Smooth muscle cell (in vitro differentiated cells): Measurements from ENCODE around the gene GDPGP1. TPM values are rescaled to one million over a fixed set of nuclear protein-coding genes. Genes with fewer than 3 reads are reported as not detected.
A peak's percentile ranks its signal among the peaks of the same experiment; 100 is the strongest.
"Not testable (repeated sequence)": the region's sequence is repeated elsewhere in the genome, so short reads cannot be mapped to it uniquely, and the experiment has no call there.

Experiments
- DNase-seq: peaks from one replicate; lab custom pipeline; 2025; ENCODE audit not compliant: unreplicated experiment; lab: John Stamatoyannopoulos, UW
- H2AFZ ChIP-seq: fragments of 200-600 bp; sonication (generic); 2 replicates; pipeline ENCODE4 v1.6.0; 2016; ENCODE audit warnings: antibody characterized with exemption, low read depth, mild to moderate bottlenecking
- H3F3A ChIP-seq: fragments of 200-600 bp; sonication (generic); 2 replicates; pipeline ENCODE4 v1.6.0; 2017; ENCODE audit warnings: antibody characterized with exemption, low read depth
- H3K27ac ChIP-seq: fragments of 200-600 bp; sonication (generic); 2 replicates; pipeline ENCODE4 v1.5.1; 2016; ENCODE audit warnings: low read depth, mild to moderate bottlenecking
- H3K27me3 ChIP-seq: fragments of 200-600 bp; sonication (generic); 2 replicates; pipeline ENCODE4 v1.6.1; 2016; ENCODE audit warnings: low read depth, mild to moderate bottlenecking
- H3K36me3 ChIP-seq: fragments of 200-600 bp; sonication (generic); 2 replicates; pipeline ENCODE4 v1.5.1; 2016; ENCODE audit warnings: low read depth
- H3K4me1 ChIP-seq: fragments of 200-600 bp; sonication (generic); 2 replicates; pipeline ENCODE4 v1.5.1; 2016; ENCODE audit warnings: low read depth
- H3K4me2 ChIP-seq: fragments of 200-600 bp; sonication (generic); 2 replicates; pipeline ENCODE4 v1.6.0; 2016; ENCODE audit warnings: mild to moderate bottlenecking
- H3K4me3 ChIP-seq: fragments of 200-600 bp; sonication (generic); 2 replicates; pipeline ENCODE4 v1.5.1; 2016; ENCODE audit warnings: mild to moderate bottlenecking
- H3K79me2 ChIP-seq: fragments of 200-600 bp; sonication (generic); 2 replicates; pipeline ENCODE4 v1.6.0; 2016; ENCODE audit warnings: low read depth, mild to moderate bottlenecking
- H3K9ac ChIP-seq: fragments of 200-600 bp; sonication (generic); 2 replicates; pipeline ENCODE4 v1.6.0; 2016; ENCODE audit warnings: low read depth
- H3K9me3 ChIP-seq: fragments of 200-600 bp; sonication (generic); replicated peaks from 2 replicates; pipeline ENCODE4 v1.5.1; 2016; ENCODE audit warnings: low read depth
- H4K20me1 ChIP-seq: fragments of 200-600 bp; sonication (generic); 2 replicates; pipeline ENCODE4 v1.6.0; 2016; ENCODE audit warnings: low read depth
- WGBS: methylation state at CpG from one replicate; pipeline ENCODE4 v1.1.7; 2016; ENCODE audit warnings: low lambda C conversion rate; 5-methylcytosine and 5-hydroxymethylcytosine counted together
- polyA plus RNA-seq: library from polyadenylated mRNA; unstranded; fragments of >200 nt; fragmentation: Nextera tagmentation; extraction: Ambion mirVana; gene quantifications from 2 replicates; pipeline ENCODE4 v1.2.1, GENCODE V29; 2016
- total RNA-seq: library from RNA; depleted of rRNA; stranded (reverse); fragments of >200 nt; gene quantifications from 2 replicates; pipeline ENCODE4 v1.2.3, GENCODE V29; 2014
- TF ChIP-seq, protein P1 (sequence below): fragments of 200-600 bp; sonication (generic); IDR thresholded peaks from 2 replicates; pipeline ENCODE4 v1.5.1; 2017; ENCODE audit warnings: borderline replicate concordance, mild to moderate bottlenecking, antibody characterized with exemption; ENCODE audit not compliant: insufficient read depth, poor library complexity, severe bottlenecking

Gene GDPGP1, protein sequence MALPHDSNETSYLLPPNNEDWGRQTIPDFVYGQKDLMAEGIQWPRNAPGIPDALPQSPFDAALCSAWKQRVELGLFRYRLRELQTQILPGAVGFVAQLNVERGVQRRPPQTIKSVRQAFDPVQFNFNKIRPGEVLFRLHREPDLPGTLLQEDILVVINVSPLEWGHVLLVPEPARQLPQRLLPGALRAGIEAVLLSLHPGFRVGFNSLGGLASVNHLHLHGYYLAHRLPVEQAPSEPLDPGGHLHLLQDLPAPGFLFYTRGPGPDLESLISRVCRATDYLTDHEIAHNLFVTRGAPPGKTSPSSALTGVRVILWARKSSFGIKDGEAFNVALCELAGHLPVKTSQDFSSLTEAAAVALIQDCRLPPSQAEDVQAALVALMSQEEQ
- 0.09 and 0.40 TPM in 2 replicates for total RNA-seq
- 0.21 and 1.2 TPM in 2 replicates for polyA plus RNA-seq

GRCh38 chr15:90234096-90234988, at the start of gene GDPGP1:
TSS of gene GDPGP1 (plus strand) at chr15:90234209. CDS start at chr15:90240909, 6,700 bp downstream.
- peak within 1 kb of the TSS; percentile 72 for H3K27ac ChIP-seq
- TF ChIP-seq, protein P1, sequence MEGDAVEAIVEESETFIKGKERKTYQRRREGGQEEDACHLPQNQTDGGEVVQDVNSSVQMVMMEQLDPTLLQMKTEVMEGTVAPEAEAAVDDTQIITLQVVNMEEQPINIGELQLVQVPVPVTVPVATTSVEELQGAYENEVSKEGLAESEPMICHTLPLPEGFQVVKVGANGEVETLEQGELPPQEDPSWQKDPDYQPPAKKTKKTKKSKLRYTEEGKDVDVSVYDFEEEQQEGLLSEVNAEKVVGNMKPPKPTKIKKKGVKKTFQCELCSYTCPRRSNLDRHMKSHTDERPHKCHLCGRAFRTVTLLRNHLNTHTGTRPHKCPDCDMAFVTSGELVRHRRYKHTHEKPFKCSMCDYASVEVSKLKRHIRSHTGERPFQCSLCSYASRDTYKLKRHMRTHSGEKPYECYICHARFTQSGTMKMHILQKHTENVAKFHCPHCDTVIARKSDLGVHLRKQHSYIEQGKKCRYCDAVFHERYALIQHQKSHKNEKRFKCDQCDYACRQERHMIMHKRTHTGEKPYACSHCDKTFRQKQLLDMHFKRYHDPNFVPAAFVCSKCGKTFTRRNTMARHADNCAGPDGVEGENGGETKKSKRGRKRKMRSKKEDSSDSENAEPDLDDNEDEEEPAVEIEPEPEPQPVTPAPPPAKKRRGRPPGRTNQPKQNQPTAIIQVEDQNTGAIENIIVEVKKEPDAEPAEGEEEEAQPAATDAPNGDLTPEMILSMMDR = no peak
- peaks cover 6% of the 10 kb centered on the region for H3K79me2 ChIP-seq
- H3K36me3 ChIP-seq = no peaks in the 10 kb centered on the region
- H3K27me3 ChIP-seq = no peaks in the 10 kb centered on the region
- WGBS = 16% methylated on average over 41 of the region's 49 CpGs
- H3K4me2 ChIP-seq = peak within 1 kb of the TSS; percentile 94
- H3K9me3 ChIP-seq = no peaks in the 10 kb centered on the region
- peak within 1 kb of the TSS; percentile 81 for H3K4me3 ChIP-seq
- H2AFZ ChIP-seq = peak within 1 kb of the TSS; percentile 88
- H3F3A ChIP-seq = no peaks in the 10 kb centered on the region
- peaks cover 10% of the 10 kb centered on the region for H4K20me1 ChIP-seq
- peak within 1 kb of the TSS; percentile 81 for H3K9ac ChIP-seq
- no peak for DNase-seq
- peaks cover 11% of the 10 kb centered on the region for H3K4me1 ChIP-seq

DNA sequence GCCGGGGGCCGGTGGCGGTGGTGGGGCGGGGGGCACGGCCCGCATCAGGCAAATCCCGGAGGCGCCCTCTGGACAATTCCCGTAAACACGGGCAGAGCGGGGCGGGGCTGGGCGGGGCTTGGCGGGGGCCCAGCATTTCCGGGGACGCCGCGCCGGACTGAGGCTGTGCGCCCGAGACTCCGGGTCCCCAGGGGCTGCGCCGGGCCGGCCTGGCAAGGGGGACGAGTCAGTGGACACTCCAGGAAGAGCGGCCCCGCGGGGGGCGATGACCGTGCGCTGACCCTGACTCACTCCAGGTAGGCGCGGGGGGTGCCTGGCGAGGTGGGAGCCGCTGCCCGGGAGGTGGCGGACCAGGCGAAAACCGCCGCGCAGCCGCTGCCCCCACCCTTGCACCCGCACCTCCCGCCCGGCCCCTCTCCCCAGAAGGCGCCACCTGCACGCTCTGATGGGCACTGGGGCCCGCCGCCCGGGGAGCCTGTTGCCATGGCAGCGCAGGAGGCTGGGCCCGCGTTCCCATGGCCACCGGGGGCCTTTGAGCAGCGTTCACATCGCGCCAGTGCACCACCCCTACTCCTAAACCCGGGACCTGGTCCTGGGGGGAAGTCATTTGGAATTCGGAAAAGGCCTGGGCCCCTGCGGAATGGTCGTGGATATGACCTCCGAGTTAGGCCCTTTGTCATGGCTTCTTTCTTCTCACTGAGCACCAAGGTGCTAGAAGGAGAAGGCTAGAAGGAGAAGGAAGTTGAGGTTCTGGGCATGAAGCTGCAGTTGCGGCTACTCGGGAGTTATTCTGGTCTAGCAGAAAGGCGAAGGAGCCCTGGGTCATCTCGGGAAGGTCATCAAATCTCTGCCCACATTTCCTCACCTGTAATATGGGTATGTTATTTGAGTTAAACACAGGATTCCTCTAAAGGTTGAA, 49.0 kb upstream of the GDPGP1 start:
- Histone ChIP-seq H3K27ac (peak overlapping the region; percentile 48), H3F3A (peaks cover 16% of the 10 kb centered on the region), H3K9me3 (no peaks in the 10 kb centered on the region), H3K9ac (peak overlapping the region; percentile 16), H4K20me1 (no peaks in the 10 kb centered on the region), H3K36me3 (no peaks in the 10 kb centered on the region), H2AFZ (peak overlapping the region; percentile 78), H3K4me3 (peak overlapping the region; percentile 66), H3K79me2 (peaks cover 3% of the 10 kb centered on the region), H3K27me3 (no peaks in the 10 kb centered on the region), H3K4me2 (peak overlapping the region; percentile 91), H3K4me1 (peaks cover 11% of the 10 kb centered on the region)
- 10% methylated on average over 37 of the region's 67 CpGs for WGBS
- TF ChIP-seq, protein P1 = no peak
- DNase-seq = peak; percentile 28

DNA sequence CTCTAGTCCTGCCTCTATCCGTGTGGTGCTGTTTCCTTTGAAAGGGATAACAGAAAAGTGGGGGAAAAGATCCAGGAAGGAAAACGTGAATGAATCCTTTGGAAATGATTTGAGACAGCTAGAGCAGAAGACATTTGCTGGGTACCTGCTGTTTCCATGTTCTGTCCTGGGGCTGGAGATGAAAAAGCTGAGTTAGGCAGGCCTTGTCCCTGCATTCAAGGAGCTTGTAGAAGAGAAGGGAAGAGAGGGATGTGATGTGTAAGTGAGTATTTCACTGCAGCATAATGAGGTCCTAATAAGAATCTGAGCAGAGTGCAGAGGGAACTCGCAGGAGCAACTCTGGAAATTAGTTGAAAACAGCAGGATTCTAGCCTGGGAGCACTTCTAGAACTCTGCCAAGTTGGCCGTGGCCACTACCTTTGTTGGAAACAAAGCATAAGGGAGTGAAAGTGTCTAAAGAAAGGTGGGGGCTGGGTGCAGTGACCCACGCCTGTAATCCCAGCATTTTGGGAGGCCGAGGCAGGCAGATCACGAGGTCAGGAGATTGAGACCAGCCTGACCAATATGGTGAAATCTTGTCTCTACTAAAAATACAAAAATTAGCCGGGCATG, 46.6 kb upstream of the GDPGP1 start:
- TF ChIP-seq, protein P1 = no peak
- Histone ChIP-seq H3K4me2 (no peak overlapping the region), H3K36me3 (no peaks in the 10 kb centered on the region), H3K4me1 (peaks cover 11% of the 10 kb centered on the region), H3F3A (peaks cover 16% of the 10 kb centered on the region), H3K27me3 (no peaks in the 10 kb centered on the region), H3K27ac (peak overlapping the region; percentile 30), H4K20me1 (no peaks in the 10 kb centered on the region), H3K9me3 (no peaks in the 10 kb centered on the region), H3K4me3 (no peak overlapping the region), H2AFZ (no peak overlapping the region), H3K79me2 (peaks cover 5% of the 10 kb centered on the region), H3K9ac (no peak overlapping the region)
- DNase-seq = no peak
- 84% methylated on average over 8 of the region's 8 CpGs for WGBS

DNA sequence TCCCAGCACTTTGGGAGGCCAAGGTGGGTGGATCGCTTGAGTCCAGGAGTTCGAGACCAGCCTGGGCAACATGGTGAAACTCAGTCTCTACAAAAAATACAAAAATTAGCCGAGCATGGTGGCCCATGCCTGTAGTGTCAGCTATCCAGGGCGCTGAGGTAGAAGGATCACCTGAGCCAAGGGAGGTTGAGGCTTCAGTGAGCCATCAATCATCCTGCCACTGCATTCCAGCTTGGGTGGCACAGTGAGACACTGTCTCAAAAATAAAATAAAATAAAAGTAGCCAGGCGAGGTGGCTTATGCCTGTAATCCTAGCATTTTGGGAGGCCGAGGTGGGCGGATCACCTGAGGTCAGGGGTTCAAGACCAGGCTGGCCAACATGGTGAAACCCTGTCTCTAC, 45.9 kb upstream of the GDPGP1 start:
- not testable (repeated sequence) for H3K36me3 ChIP-seq, H3K9ac ChIP-seq, H3K4me3 ChIP-seq, H3K9me3 ChIP-seq, DNase-seq, H3K27ac ChIP-seq, H3K79me2 ChIP-seq, H3K4me2 ChIP-seq, H2AFZ ChIP-seq, H3K27me3 ChIP-seq, H4K20me1 ChIP-seq
- Histone ChIP-seq H3F3A (peaks cover 16% of the 10 kb centered on the region), H3K4me1 (peaks cover 11% of the 10 kb centered on the region)
- over 99% methylated on average over 7 of the region's 7 CpGs for WGBS
